IPS-NIHi11 (cell line): ENCODE results near the gene GABRD.

ENCODE experiments used
- DNase-seq: peaks from one replicate; pipeline ENCODE4 v3.0.0; 2012; ENCODE audit warnings: mixed read lengths, low spot score

The GABRD gene

GRCh38 chr1:2018217-2019171 lies 651 bp upstream of the GABRD start:
- DNase-seq, result no peak

DNA sequence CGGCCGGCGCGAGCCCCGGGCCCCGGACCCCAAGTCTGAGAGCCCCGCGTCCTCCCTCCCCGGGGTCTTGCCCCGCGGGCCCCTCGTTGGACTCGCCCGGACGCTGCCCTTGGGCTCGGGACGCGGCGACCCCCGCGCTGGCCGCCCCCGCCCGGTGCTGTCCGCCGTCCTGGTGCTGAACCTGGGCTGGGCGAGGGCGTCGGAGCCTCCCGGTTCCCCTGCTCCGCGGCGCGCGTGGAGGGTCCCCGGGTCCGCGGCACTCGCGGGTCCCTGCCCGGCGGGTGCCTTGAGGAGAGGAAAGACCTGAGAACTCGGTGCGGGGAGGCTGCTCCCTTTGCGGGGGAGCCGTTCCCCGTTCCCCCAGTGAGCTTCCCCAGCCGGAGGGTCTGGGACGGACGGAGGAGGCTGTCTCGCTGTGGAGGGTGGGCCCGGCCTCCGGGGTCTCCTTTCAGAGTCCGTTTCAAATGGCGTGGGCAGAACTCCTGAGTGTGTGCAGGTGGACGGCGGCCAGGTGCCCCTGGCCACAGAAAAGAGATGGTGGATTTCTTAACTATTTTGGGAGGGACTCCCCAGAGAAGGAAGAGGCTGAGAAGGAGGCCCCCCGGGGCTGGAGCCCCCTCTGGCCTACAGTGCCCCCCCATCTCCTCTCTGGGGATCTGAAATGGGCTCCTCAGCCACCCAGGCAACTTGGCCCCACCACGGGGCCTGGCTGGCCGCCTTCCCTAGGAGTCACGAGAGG lies 595 bp downstream of the GABRD start:
- DNase-seq, result peak; percentile 91

DNA sequence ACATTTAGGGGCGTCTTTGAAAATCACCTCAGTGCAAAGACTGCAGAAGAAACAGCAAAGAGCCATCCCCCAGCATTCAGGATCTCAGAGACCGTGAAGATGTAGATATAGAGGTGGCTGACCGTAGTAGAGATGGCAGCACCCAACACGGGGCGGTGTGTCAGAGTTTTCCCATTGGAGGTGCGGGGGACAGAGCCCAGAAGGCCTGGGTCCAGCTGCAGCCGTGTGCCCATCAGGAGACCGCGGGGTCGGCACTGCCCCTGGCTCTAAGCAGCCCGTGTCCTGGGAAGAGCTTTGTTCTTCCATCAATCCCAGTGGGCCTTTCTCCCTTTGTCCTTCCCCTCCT lies 1.1 kb downstream of the GABRD start:
- DNase-seq, result no peak

DNA sequence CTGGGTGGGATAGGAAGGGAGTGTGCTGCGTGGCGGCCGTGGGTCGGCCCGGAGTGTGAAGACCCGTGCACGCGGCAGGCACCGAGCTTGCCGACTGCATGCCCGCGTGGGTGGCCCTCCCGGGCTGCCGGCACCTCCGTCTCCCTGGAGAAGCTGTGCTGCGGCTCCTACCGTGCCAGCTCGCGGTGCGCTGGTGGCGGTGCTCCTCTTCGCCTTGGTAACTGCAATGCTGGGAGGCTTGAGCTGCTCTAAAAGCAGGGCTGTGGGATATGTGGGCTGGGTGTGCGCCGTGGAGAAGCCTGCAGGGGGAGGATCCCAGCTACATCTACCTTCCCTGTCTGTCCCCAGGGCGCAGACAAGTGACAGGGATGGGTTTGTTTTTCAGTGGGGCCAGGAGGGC lies 2.4 kb downstream of the GABRD start:
- no peak for DNase-seq

GRCh38 chr1:2022063-2022770 lies 3.1 kb downstream of the GABRD start:
- no peak for DNase-seq

DNA sequence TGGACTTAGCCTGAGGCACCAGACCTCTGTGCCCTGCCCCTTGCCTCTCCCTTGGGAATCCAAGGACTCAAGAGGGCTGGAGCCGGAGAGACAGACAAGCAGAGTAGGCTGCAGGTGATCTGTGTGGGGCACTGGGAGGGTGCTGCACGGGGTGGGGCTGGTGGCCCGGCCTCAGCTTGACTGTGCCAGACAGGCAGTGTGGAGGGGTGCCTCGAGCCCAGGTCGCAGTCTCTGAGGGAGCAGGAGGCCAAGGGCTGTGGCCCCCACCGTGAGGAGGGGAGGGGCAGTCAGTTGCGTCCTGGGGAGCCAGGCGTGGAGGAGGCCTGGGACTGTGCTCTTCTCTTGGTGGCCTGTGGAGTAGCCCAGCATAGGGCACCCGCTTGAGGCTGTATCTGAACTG lies 4.0 kb downstream of the GABRD start:
- DNase-seq, result no peak

GRCh38 chr1:2024451-2024850 lies 5.3 kb downstream of the GABRD start:
- DNase-seq, result no peak

- no peak for DNase-seq
These were observed 5.7 kb downstream of the GABRD start for GRCh38 chr1:2024887-2025286.

DNA sequence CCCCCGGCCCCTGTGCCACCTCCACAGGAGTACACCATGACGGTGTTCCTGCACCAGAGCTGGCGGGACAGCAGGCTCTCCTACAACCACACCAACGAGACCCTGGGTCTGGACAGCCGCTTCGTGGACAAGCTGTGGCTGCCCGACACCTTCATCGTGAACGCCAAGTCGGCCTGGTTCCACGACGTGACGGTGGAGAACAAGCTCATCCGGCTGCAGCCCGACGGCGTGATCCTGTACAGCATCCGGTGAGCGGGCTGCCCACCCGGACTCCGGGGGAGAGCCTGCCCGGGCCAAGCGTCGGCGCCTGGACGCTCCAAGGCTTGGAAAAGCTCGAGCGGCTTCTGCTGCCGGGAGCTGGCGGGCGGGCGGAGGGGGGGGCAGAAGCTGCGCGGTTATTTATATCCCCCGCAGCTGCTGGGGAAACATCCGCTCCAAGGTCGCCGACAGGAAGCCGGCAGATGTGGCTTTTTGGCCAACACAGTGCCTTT lies 6.4 kb downstream of the GABRD start:
- no peak for DNase-seq

GRCh38 chr1:2027961-2028583 lies 8.9 kb downstream of the GABRD start:
- DNase-seq, result no peak

DNA sequence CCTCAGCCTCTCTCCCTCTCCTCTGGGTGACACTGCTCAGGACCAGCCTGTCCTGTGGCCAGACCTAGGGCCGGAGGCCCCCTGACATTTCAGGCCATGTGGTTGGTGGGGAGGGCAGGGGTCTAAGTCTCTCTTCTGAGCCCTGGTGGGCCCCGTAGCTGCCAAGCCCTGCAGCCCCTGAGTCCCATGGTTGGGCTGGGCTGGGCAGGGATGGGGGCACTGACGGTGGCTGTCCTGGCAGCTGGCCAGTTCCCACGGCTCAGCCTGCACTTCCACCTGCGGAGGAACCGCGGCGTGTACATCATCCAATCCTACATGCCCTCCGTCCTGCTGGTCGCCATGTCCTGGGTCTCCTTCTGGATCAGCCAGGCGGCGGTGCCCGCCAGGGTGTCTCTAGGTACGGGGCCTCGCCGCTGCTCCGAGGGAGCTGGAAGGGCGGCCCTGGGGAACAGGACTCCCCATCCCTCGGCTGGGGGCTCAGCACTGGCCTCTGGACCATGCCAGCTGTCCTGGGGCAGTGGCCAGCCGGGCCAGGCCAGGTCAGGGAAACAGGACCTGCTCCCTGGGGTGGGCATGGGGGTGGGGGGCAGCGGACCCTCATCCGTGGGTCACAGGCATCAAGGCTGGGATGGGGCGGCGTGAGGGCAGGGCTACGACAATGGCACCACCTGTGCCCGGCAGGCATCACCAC lies 9.9 kb downstream of the GABRD start:
- DNase-seq, result no peak

- DNase-seq, result no peak
These were observed 10.4 kb downstream of the GABRD start for GRCh38 chr1:2029561-2029960.

GRCh38 chr1:2030076-2030871 lies 11.1 kb downstream of the GABRD start:
- no peak for DNase-seq

GRCh38 chr1:2031546-2032540 lies 12.7 kb downstream of the GABRD start:
- peak; percentile 65 for DNase-seq

GRCh38 chr1:2032737-2033136 lies 13.6 kb downstream of the GABRD start:
- no peak for DNase-seq

- DNase-seq, result no peak
These were observed 14.0 kb downstream of the GABRD start for GRCh38 chr1:2033165-2033564.

DNA sequence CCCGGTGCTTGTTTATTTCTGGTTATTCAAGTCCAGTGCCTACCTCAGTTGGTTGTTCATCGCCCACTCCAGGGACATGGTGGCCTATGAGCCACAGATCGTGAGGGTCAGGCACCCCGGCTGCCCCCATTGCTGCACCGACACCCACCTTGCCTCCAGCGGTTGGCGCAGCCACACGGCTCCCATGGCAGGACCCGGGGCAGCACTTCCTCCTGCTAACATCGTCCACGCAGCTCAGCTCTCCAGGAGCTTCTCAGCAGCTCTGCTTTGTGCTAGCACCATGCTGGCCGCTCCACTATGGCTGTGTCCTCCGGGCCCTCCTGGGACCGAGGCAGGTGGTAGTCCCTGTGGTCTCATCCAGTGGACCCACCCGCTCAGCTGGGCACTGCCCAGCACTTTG lies 17.1 kb downstream of the GABRD start:
- DNase-seq, result no peak

DNA sequence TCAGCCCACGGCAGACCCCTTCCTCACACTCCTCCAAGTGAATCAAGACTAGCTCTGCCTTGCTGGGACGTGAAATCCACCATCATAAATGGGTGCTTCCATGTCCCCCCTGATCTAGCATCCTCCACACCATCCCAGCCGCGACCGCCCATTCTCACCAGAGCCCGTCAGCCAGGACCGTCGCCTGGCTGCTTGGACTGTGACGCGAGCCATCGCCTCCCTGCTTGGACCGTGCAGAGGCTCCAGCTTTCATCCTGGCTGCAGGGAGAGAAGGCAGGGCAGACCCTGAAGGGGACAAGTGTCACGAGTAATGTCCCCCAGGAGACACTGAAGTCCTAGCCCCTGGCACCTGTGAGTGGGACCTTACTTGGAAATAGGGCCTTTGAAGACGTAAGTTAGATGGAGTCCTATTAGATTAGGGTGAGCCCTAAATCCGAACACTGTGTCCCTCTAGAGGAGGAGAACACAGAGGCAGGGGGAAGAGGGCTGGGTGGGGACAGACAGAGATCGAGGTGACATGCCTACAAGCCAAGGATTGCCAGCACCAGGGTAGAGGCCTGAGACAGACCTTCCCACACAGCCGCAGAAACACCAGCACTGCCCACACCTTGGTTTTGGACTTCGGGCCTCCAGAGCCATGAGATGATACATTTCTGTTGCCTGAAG lies 18.3 kb downstream of the GABRD start:
- no peak for DNase-seq

DNA sequence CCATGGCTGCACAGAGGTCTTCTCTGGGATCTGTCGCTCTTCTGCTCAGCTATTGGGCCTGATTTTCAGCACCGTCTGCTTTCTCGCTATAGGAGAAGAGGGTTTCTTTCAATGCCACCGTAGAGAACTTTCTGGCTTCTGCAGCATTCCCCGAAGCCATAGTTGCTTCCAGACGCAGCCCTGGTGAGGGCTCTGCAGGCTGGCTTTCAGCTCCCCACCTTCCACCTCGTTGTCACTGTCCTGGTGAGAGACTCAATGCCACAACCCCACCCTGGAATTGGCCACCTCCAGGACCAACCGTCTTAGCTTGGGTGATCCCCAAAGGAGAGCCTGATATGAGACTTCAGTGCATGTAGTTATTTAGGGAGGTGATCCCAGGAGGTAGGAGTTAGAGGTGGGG lies 19.1 kb downstream of the GABRD start:
- DNase-seq, result no peak
